GF-D8 (cell line): ENCODE data around the gene TMEM109.

Experiments
- DNase-seq: peaks from one replicate; lab custom pipeline; 2025; lab: John Stamatoyannopoulos, UW

The TMEM109 gene

DNA sequence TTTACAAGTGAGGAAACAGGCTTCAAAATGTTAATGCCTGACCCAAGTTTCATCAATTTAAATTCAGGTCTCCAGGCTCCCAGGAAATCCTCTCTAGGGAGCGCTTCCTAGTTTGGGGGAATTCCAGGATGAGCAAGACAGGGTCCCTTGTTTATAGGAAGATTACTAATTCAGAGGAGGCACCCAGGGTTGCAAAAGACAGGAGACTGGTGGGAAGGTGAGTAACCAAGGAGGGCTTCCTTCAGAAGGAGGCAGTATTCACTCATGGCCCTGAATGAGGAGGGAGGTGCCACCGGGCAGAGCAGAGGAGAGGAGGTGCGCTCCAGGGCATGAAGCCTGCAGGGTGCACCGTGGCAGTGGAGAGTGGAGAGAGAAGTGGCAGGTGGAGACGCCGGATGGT lies 11.9 kb downstream of the TMEM109 start:
- no peak for DNase-seq

GRCh38 chr11:60926500-60926899 lies 12.5 kb downstream of the TMEM109 start:
- no peak for DNase-seq

GRCh38 chr11:60927061-60927592 lies 13.2 kb downstream of the TMEM109 start:
- DNase-seq, result no peak

DNA sequence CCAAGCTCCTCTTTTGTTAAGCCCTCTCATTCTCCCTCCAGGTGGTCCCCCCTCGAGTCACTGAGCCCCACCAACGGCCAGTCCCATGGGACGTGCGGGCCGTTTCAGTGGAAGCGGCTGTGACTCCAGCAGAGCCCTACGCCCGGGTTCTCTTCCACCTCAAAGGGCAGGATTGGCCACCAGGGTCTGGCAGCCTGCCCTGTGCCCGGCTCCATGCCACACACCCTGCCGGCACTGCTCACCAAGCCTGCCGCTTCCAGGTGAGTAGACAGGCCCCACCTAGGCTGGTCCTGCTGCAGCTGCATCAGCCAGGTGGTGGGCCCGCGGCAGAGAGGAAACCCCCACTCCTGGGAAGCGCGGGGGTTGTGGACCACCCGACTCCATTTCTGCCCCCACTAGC lies 13.6 kb downstream of the TMEM109 start:
- no peak for DNase-seq

- no peak for DNase-seq
These were observed 14.6 kb downstream of the TMEM109 start for GRCh38 chr11:60928563-60929001.

DNA sequence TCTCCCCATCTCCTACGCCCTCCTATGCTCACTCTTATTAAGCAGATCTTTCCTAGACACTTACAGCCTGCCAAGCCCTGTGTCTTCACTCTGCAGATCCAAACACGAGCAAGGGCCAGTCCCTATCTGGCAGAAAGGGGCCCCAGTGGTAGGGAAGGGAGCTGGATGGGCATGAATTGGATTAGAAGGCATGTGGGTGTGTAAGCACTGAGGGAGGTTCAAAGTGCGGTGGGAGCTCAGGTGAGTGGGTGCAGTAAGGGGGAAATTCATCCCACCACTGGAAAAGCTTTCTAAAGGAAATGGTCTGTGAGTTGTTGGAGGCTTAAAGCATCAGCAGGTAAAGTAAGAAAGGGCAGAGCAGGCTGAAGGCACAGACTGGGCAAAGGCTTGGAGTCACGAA lies 15.8 kb downstream of the TMEM109 start:
- DNase-seq, result no peak

DNA sequence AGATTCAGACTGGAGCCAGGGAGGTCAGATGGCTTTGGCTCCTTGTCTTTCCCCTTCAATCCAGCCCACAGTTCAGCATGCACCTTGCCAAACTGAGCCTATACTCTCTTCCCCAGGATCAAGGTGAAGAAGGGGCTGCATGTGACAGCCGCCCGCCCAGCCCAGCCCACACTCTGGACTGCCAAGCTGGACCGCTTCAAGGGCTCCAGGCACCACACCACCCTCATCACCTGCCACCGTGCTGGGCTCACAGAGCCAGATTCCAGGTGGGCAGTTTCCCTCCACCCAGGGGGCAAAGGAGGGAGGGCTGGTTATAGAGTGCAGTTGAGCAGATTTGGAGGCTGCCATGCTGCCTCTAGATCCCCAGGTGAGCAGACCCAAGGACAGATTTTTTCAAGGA lies 16.4 kb downstream of the TMEM109 start:
- no peak for DNase-seq

GRCh38 chr11:60931917-60932316 lies 18.0 kb downstream of the TMEM109 start:
- DNase-seq, result no peak

DNA sequence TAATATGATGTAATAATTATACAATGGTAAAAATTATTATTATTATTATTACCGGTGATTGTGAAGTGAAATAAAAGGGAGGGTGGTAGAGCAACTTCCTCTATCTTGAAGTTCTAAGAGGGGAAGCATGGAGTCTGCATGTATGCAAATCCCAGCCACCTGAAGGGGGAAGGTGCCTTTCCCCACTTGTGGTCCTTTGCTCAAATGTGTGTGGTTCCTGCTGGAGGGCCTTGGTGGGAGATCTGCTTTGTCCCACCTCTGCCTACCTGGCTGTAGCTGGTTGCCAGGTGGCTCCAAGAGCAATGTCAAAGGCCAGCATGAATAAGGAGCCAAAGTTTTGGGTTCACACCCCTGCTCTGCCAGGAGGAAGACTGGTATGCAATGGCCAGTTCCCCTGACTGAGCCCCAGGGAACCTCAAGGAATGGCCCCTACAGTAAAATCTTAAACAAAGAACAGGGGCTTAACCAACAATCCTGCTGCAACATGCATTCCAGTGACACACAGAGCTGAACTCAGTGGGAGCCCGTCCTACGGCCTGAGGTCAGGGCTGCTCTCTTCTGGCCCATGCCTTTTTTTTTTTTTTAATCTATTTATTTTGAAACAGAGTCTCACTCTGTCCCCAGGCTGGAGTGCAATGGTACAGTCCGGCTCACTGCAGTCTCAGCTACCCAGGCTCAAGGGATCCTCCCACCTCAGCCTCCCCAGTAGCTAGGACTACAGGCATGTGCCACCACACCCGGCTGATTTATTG lies 18.8 kb downstream of the TMEM109 start:
- DNase-seq, result no peak

DNA sequence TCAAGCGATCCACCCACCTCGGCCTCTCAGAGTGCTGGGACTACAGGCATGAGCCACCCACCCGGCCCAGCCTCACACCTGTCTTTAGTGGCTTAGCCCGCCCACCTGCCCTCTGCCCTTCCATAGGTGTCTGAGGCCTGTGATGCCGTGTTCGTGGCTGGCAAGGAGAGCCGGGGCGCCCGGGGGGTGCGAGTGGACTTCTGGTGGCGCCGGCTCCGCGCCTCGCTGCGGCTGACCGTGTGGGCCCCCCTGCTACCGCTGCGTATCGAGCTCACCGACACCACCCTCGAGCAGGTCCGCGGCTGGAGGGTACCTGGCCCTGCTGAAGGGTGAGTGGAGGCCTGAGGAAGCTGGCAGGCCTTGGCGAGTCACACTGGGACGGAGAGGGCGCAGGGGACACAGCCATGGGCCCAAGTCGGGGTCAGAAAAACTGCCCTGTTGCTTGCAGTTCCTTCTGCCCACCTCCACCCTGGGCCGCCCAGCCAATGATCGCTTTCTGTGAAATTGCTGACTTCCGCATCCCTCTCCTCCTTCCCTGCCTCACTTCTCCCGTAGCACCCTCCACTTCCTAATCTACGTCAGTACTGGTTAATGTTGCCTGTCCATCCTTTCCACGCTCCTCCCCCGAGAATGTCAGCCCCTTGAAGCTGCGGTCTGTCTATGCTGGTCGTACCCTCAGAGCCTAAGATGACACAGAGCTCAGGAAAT lies 19.6 kb downstream of the TMEM109 start:
- no peak for DNase-seq

GRCh38 chr11:60934124-60934789 lies 20.3 kb downstream of the TMEM109 start:
- no peak for DNase-seq

- no peak for DNase-seq
These were observed 21.0 kb downstream of the TMEM109 start for GRCh38 chr11:60934790-60935605.

DNA sequence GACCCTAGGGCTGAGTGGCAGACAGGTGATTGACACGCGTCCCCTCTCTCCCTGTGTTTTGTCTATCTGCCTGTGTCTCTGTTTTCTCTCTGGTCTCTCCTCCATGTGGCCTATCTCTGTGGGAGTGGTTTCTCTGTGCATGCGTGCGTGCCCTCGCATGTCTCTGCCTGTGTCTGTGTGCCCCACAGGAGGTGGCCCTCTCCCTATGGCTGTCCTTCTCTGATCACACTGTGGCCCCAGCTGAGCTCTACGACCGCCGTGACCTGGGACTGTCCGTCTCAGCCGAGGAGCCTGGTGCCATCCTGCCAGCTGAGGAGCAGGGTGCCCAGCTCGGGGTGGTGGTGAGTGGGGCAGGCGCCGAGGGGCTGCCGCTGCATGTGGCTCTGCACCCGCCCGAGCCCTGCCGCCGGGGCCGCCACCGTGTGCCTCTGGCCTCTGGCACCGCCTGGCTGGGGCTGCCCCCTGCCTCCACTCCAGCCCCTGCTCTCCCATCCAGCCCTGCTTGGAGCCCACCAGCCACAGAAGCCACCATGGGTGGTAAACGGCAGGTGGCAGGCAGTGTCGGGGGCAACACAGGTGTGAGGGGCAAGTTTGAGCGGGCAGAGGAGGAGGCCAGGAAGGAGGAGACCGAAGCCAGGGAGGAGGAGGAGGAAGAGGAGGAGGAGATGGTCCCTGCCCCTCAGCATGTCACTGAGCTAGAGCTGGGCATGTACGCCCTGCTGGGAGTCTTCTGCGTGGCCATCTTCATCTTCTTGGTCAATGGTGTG lies 21.9 kb downstream of the TMEM109 start:
- DNase-seq, result no peak

DNA sequence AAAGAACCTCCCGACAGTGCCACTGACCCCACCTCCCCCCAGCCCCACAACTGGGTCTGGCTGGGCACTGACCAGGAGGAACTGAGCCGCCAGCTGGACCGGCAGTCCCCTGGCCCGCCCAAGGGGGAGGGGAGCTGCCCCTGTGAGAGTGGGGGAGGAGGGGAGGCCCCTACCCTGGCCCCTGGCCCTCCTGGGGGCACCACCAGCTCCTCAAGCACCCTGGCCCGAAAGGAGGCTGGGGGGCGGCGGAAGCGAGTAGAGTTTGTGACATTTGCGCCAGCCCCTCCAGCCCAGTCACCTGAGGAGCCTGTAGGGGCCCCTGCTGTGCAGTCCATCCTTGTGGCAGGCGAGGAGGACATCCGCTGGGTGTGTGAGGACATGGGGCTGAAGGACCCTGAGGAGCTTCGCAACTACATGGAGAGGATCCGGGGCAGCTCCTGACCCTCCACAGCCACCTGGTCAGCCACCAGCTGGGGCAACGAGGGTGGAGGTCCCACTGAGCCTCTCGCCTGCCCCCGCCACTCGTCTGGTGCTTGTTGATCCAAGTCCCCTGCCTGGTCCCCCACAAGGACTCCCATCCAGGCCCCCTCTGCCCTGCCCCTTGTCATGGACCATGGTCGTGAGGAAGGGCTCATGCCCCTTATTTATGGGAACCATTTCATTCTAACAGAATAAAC lies 22.6 kb downstream of the TMEM109 start:
- DNase-seq, result no peak

GRCh38 chr11:60937144-60937527 lies 23.2 kb downstream of the TMEM109 start:
- no peak for DNase-seq

GRCh38 chr11:60937811-60938210 lies 23.9 kb downstream of the TMEM109 start:
- no peak for DNase-seq

DNA sequence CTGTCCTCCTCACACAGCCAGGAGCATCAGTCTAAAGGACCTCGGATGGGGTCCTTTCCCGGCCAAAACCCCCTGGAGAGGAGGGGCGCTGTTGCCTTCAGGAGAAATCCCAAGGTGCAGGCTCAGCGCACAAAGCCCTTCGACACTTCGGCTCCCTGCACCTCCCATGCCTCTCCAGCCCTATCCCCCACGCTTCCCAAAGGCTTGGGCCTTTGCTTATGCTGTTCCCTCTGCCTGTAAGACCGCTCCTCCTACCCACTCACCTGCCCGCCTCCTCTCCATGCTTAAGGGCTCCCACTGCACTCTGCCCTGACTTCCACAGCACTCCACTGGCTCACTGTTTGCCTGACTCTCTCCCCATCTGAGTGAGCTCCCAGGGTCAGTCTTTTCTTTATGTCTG lies 24.5 kb downstream of the TMEM109 start:
- no peak for DNase-seq

DNA sequence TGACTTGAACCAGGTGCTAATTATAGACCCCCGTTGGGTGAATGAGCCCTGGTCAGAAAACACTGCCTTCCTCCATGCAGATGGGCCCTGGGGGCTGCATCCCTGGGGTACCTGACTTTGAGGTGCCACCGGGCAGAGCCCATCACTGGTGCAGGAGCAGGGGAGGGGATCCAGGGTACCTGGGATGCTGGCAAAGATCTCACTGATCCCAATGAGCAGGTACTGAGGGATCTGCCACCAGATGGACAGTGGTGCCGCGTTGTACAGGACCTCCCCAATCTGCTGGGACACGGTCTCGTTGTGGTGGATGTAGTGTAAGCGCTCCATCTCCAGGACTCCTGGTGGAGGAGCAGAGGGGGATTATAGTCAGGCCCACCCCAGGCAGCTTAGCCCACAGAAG lies 25.3 kb downstream of the TMEM109 start:
- DNase-seq, result no peak

DNA sequence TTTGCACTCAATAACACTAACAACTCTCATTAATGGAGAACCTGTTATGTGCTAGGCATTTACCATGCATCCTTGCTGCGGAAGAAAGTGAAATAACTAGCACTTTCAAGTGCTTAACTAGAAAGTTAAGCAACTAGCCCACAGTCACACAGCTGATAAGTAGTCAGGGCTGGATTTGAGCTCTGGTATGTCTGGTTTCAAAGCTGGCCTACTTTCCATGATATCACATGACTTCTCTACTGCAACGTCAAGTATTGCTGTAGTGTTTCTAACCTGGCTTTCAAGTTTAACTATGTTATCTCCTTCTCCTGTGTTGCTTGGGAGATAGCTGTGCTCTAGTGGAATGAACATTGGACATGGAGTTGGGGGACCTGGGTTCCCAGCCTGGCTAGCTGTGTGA lies 25.9 kb downstream of the TMEM109 start:
- DNase-seq, result no peak

- no peak for DNase-seq
These were observed 27.6 kb downstream of the TMEM109 start for GRCh38 chr11:60941371-60942119.
